ACHN (cell line): ENCODE data around the gene TAF5L.

Experiments used
- DNase-seq: peaks from one replicate; pipeline ENCODE4 v3.0.0-alpha.2; 2015
- in situ Hi-C: cut with HindIII; loops from 2 replicates; pipeline ENCODE4 v1.10.0; 2017; ENCODE audit warnings: low sequenced_read_pairs, low pct_ligation_motif_present, low pct_unique_long_range_greater_than_20kb

Gene TAF5L

GRCh38 chr1:229557913-229558414 lies 68.0 kb downstream of the TAF5L start:
- in situ Hi-C loops: no loop called here
- peak; percentile 48 for DNase-seq

DNA sequence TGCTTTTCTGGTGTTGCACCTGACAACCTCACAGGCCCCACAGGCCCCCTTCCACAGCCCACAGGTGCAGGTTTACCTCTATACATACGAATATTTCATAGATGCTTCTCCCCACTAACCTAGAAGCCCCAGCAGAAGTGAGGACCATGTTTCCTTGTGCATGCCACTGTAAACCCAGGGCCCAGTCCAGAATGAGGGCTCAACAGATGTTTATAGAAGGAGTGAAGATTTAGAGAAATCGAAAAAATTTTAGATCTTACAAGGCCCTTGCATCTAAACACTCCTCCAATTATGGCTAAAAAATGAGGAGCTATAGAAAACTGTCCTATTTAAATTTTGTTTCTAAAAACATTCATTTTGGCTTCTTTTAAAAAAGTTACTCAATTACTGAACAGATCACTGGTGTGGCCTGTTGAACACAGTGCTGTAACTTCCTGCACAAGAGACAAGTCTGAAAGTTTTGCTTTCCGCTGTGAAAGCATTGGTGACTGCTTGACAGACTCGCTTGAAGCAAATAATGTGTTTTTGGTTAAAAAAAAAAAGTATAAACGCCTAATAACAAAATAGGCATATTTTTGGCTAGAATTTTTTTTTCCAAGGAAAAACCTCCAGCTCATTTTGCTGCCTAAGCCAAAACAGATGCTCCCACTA lies 68.6 kb downstream of the TAF5L start:
- in situ Hi-C loops: no loop called here
- DNase-seq: peak; percentile 24

- DNase-seq: no peak
- in situ Hi-C loops: no loop called here
Observed at GRCh38 chr1:229554886-229555621, 70.9 kb downstream of the TAF5L start.

GRCh38 chr1:229553621-229554130 lies 72.2 kb downstream of the TAF5L start:
- no peak for DNase-seq
- in situ Hi-C loops: no loop called here

DNA sequence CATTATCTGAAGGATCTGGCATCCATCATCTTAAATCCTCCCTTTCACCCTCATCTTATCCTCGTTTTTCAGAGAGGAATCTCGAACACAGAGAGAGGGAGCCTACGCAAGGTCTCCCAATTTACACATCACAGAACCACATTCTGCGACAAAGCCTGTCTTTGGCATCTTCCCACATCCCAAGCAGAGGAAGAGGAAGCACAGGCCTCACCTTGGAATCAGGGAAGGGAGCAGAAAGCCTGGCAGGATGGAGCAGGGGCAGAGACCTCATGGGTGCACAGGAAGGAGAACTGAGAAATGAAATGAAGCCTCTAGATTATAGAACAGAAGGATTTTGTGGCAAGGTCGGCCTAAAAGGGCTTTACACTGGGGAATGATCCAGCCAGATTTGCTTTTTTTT lies 73.2 kb downstream of the TAF5L start:
- in situ Hi-C loops: no loop called here
- no peak for DNase-seq

GRCh38 chr1:229550812-229551567 lies 74.9 kb downstream of the TAF5L start:
- in situ Hi-C loops: no loop called here
- no peak for DNase-seq

DNA sequence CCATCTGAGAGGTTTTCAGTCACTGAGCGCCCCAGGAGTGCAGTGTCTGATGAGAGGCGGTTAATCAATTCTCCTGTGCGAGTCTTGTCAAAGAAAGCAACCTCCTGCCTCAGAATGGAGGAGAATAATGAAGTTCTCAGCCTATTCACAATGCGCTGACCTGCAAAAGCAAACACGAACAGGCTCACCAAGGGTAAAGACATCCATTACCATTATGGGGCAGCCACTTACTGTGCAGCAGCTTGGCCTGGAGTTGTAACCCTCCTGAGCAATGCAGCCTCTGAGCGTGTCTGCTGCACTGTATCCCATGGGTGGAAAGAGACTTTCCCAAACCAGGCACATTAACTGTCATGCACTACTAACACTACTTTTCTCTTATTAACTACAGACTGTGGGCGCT lies 78.4 kb downstream of the TAF5L start:
- DNase-seq: no peak
- in situ Hi-C loops: no loop called here

GRCh38 chr1:229544587-229544986 lies 81.3 kb downstream of the TAF5L start:
- in situ Hi-C loops: no loop called here
- DNase-seq: no peak
